Loucy (cell line): ENCODE measurements around the gene LBP.

Experiments used
- H2AFZ ChIP-seq: fragments of 200-600 bp; sonication (generic); 2 replicates; pipeline ENCODE4 v1.6.0; 2016; ENCODE audit warnings: antibody characterized with exemption, mild to moderate bottlenecking, low read length, moderate library complexity
- H3F3A ChIP-seq: fragments of 200-600 bp; 2 replicates; pipeline ENCODE4 v1.6.0; 2016; ENCODE audit warnings: antibody characterized with exemption, low read depth, mild to moderate bottlenecking
- H3K27me3 ChIP-seq: fragments of 200-600 bp; sonication (generic); 2 replicates; pipeline ENCODE4 v1.6.1; 2014; ENCODE audit warnings: low read length, mild to moderate bottlenecking; ENCODE audit not compliant: insufficient read depth, poor library complexity, severe bottlenecking
- H3K36me3 ChIP-seq: fragments of 200-600 bp; sonication (generic); 2 replicates; pipeline ENCODE4 v1.6.1; 2016; ENCODE audit warnings: low read length; ENCODE audit not compliant: insufficient read depth
- H3K4me1 ChIP-seq: fragments of 200-600 bp; sonication (generic); 2 replicates; pipeline ENCODE4 v1.5.1; 2014; ENCODE audit warnings: low read length, mild to moderate bottlenecking; ENCODE audit not compliant: insufficient read depth, poor library complexity, severe bottlenecking
- H3K4me2 ChIP-seq: fragments of 200-600 bp; sonication (generic); 2 replicates; pipeline ENCODE4 v1.6.0; 2014; ENCODE audit warnings: antibody characterized with exemption, low read length, low read depth, mild to moderate bottlenecking; ENCODE audit not compliant: poor library complexity, severe bottlenecking
- H3K4me3 ChIP-seq: fragments of 200-600 bp; sonication (generic); 2 replicates; pipeline ENCODE4 v1.5.1; 2014; ENCODE audit warnings: low read length, mild to moderate bottlenecking, mixed read lengths; ENCODE audit not compliant: poor library complexity, severe bottlenecking
- H3K79me2 ChIP-seq: fragments of 200-600 bp; sonication (generic); 2 replicates; pipeline ENCODE4 v1.6.1; 2014; ENCODE audit warnings: low read length; ENCODE audit not compliant: insufficient read depth
- H3K9ac ChIP-seq: fragments of 200-600 bp; sonication (generic); 2 replicates; pipeline ENCODE4 v1.6.0; 2014; ENCODE audit warnings: mild to moderate bottlenecking, low read depth, low read length, moderate library complexity; ENCODE audit not compliant: poor library complexity, severe bottlenecking
- H3K9me2 ChIP-seq: fragments of 200-600 bp; sonication (generic); replicated peaks from 2 replicates; pipeline ENCODE4 v1.6.1; 2016; ENCODE audit warnings: low read depth, low read length, mixed read lengths
- H3K9me3 ChIP-seq: fragments of 200-600 bp; sonication (generic); 2 replicates; pipeline ENCODE4 v1.6.1; 2014; ENCODE audit warnings: mild to moderate bottlenecking, antibody characterized with exemption, low read length, low read depth; ENCODE audit not compliant: insufficient read depth
- H4K20me1 ChIP-seq: fragments of 200-600 bp; sonication (generic); 2 replicates; pipeline ENCODE4 v1.6.0; 2014; ENCODE audit warnings: antibody characterized with exemption, low read length, mild to moderate bottlenecking; ENCODE audit not compliant: insufficient read depth, poor library complexity, severe bottlenecking
- CTCF ChIP-seq: fragments of 200-600 bp; sonication (generic); conservative IDR thresholded peaks from 2 replicates; pipeline ENCODE4 v1.5.1; 2014; ENCODE audit warnings: mild to moderate bottlenecking, antibody characterized with exemption, low read length
- EZH2phosphoT487 ChIP-seq: fragments of 200-600 bp; IDR thresholded peaks from 2 replicates; pipeline ENCODE4 v1.6.1; 2018; ENCODE audit warnings: antibody characterized with exemption, mild to moderate bottlenecking, moderate library complexity, borderline replicate concordance

The LBP gene

GRCh38 chr20:38345643-38346042, 639 bp upstream of the LBP start:
- no peak for TF ChIP-seq CTCF
- TF ChIP-seq EZH2phosphoT487: no peak
- Histone ChIP-seq H3K4me3 (no peak overlapping the region), H2AFZ (no peak overlapping the region), H3K9me2 (no peaks in the 10 kb centered on the region), H3K79me2 (no peaks in the 10 kb centered on the region), H3F3A (no peaks in the 10 kb centered on the region), H3K9ac (no peak overlapping the region), H3K4me2 (no peak overlapping the region), H3K36me3 (no peaks in the 10 kb centered on the region), H3K4me1 (no peaks in the 10 kb centered on the region), H3K9me3 (no peaks in the 10 kb centered on the region), H4K20me1 (no peaks in the 10 kb centered on the region), H3K27me3 (no peaks in the 10 kb centered on the region)

- Histone ChIP-seq H2AFZ (no peak overlapping the region), H3K4me3 (no peak overlapping the region), H3K4me2 (no peak overlapping the region), H3K36me3 (no peaks in the 10 kb centered on the region), H3K27me3 (no peaks in the 10 kb centered on the region), H3F3A (no peaks in the 10 kb centered on the region), H3K9me2 (no peaks in the 10 kb centered on the region), H3K9ac (no peak overlapping the region), H3K9me3 (no peaks in the 10 kb centered on the region), H3K4me1 (no peaks in the 10 kb centered on the region), H3K79me2 (no peaks in the 10 kb centered on the region), H4K20me1 (no peaks in the 10 kb centered on the region)
- TF ChIP-seq CTCF (no peak), EZH2phosphoT487 (no peak)
These were observed 459 bp downstream of the LBP start for GRCh38 chr20:38346741-38347140.

GRCh38 chr20:38349856-38350255, 3.6 kb downstream of the LBP start:
- H3K36me3 ChIP-seq: no peaks in the 10 kb centered on the region
- no peak overlapping the region for H3K4me3 ChIP-seq
- TF ChIP-seq CTCF (no peak), EZH2phosphoT487 (no peak)
- no peaks in the 10 kb centered on the region for H3K79me2 ChIP-seq
- H3K27me3 ChIP-seq: no peaks in the 10 kb centered on the region
- no peaks in the 10 kb centered on the region for H3K4me1 ChIP-seq
- H2AFZ ChIP-seq: no peak overlapping the region
- no peaks in the 10 kb centered on the region for H3K9me3 ChIP-seq
- H3K4me2 ChIP-seq: no peak overlapping the region
- H3K9ac ChIP-seq: no peak overlapping the region
- H3F3A ChIP-seq: no peaks in the 10 kb centered on the region
- H3K9me2 ChIP-seq: no peaks in the 10 kb centered on the region
- H4K20me1 ChIP-seq: no peaks in the 10 kb centered on the region
